ENCODE measurements around the gene RAB41. TPM values are rescaled to one million over a fixed set of nuclear protein-coding genes. Genes with fewer than 3 reads are reported as not detected.
A peak's percentile ranks its signal among the peaks of the same experiment; 100 is the strongest.
"Not testable (repeated sequence)": the region's sequence is repeated elsewhere in the genome, so short reads cannot be mapped to it uniquely, and the experiment has no call there.

RAB41 gene
- total and polyA plus RNA-seq, 2 experiments from 2014 or later, result 0.26 TPM; not detected in 1

- Histone ChIP-seq H3K9me3 (ENCODE audit: low read depth) (no peaks in the 10 kb centered on the region), H3K4me3 (no peak within 1 kb of the TSS), H3K27ac (no peak within 1 kb of the TSS), H3K27me3 (no peaks in the 10 kb centered on the region), H3K36me3 (no peaks in the 10 kb centered on the region), H3K4me1 (ENCODE audit: low read depth) (no peaks in the 10 kb centered on the region)
- TF ChIP-seq CTCF (IDR thresholded peaks at IDR 0.05; ENCODE audit: low read depth, low read length), result no peak
- no peak for DNase-seq (ENCODE audit: low read depth in 1 of 2, low spot score in 1 of 2)
Measured at GRCh38 chrX:70268034-70268433, 13.9 kb upstream of the RAB41 start, which contains the start of gene ARR3. ARR3 (plus strand) TSS chrX:70268334; CDS start chrX:70269386, 1,052 bp downstream.

- not testable (repeated sequence) for H3K9me3 ChIP-seq (ENCODE audit: low read depth); H3K4me3 ChIP-seq; H3K27ac ChIP-seq; DNase-seq (ENCODE audit: low read depth in 1 of 2, low spot score in 1 of 2); H3K4me1 ChIP-seq (ENCODE audit: low read depth); H3K36me3 ChIP-seq; H3K27me3 ChIP-seq
Measured at GRCh38 chrX:70274029-70274428, 7.9 kb upstream of the RAB41 start.

DNA sequence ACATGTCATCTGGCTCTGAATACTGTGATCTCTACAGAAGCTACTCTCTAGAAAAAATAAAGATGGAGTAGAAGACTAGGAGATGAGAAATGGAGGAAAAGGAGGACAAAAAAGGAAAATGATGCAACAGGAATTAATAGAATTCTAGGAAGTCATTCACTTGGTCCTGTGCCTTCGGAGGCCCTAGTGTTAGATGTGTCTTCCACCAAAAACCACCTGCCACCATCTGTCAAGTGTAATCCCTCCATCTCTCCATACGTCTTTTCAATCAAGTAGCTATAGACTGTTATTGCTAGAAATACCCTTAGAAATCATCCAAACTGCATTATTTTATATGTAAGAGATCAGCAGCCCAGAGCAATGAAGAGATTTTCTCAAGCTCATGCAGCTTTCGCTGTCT lies 2.9 kb upstream of the RAB41 start:
- TF ChIP-seq CTCF (IDR thresholded peaks at IDR 0.05; ENCODE audit: low read depth, low read length), result no peak
- H3K4me1 ChIP-seq (ENCODE audit: low read depth), result no peaks in the 10 kb centered on the region
- H3K36me3 ChIP-seq, result no peaks in the 10 kb centered on the region

DNA sequence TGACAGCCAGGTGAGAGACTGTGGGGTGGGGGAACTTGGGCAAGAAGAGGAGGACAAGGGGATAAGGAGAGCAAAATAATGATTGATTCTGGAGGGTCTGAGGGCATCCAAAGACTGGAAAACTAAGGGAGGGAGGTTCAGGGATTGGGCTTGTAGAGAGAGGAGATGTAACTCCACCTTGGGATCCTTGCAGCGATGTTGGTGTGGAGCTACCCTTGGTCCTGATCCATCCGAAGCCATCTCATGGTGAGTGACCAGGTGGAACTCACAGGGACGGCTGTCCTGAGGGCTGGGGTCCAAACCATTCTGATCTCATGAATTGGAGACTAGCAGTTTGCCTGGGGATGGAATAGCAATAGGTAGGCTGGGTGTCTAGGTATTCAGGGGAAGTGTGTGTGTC lies 1.4 kb upstream of the RAB41 start:
- H3K36me3 ChIP-seq, result no peaks in the 10 kb centered on the region
- no peaks in the 10 kb centered on the region for H3K4me1 ChIP-seq (ENCODE audit: low read depth)
- no peaks in the 10 kb centered on the region for H3K9me3 ChIP-seq (ENCODE audit: low read depth)
- no peak for TF ChIP-seq CTCF (IDR thresholded peaks at IDR 0.05; ENCODE audit: low read depth, low read length)
- no peaks in the 10 kb centered on the region for H3K27me3 ChIP-seq
- DNase-seq (ENCODE audit: low read depth in 1 of 2, low spot score in 1 of 2), result no peak
- no peak overlapping the region for H3K27ac ChIP-seq
- no peak overlapping the region for H3K4me3 ChIP-seq

More for the DNA sequence above, 2.9 kb upstream of the RAB41 start:
- H3K27me3 ChIP-seq, result no peaks in the 10 kb centered on the region
- no peak overlapping the region for H3K4me3 ChIP-seq
- DNase-seq (ENCODE audit: low read depth in 1 of 2, low spot score in 1 of 2), result no peak
- H3K9me3 ChIP-seq (ENCODE audit: low read depth), result no peaks in the 10 kb centered on the region
- H3K27ac ChIP-seq, result no peak overlapping the region

GRCh38 chrX:70289168-70289792 lies 7.3 kb downstream of the RAB41 start:
- no peaks in the 10 kb centered on the region for H3K4me1 ChIP-seq (ENCODE audit: low read depth)
- no peak for DNase-seq (ENCODE audit: low read depth in 1 of 2, low spot score in 1 of 2)
- H3K27ac ChIP-seq, result peak overlapping the region; percentile 50
- TF ChIP-seq CTCF (IDR thresholded peaks at IDR 0.05; ENCODE audit: low read depth, low read length), result no peak
- H3K9me3 ChIP-seq (ENCODE audit: low read depth), result no peaks in the 10 kb centered on the region
- H3K36me3 ChIP-seq, result no peaks in the 10 kb centered on the region
- H3K4me3 ChIP-seq, result peak overlapping the region; percentile 49
- H3K27me3 ChIP-seq, result no peaks in the 10 kb centered on the region

GRCh38 chrX:70289793-70290770 lies 8.1 kb downstream of the RAB41 start, which contains the start of the genes KIF4A and PDZD11:
KIF4A (plus strand) TSS chrX:70290104; CDS start chrX:70290459, 355 bp downstream.
PDZD11 (minus strand) TSS chrX:70289927; CDS start chrX:70289341, 586 bp downstream.
- DNase-seq (ENCODE audit: low read depth in 1 of 2, low spot score in 1 of 2), result peak; percentile 83 to 86
- TF ChIP-seq CTCF (IDR thresholded peaks at IDR 0.05; ENCODE audit: low read depth, low read length), result no peak
- Histone ChIP-seq H3K36me3 (no peaks in the 10 kb centered on the region), H3K4me3 (peak within 1 kb of the TSS; percentile 49), H3K4me1 (ENCODE audit: low read depth) (no peaks in the 10 kb centered on the region), H3K27ac (peak within 1 kb of the TSS; percentile 50), H3K9me3 (ENCODE audit: low read depth) (no peaks in the 10 kb centered on the region), H3K27me3 (no peaks in the 10 kb centered on the region)

Measured in cardiac muscle cell (in vitro differentiated cells and primary cell).